Measurements from ENCODE around the gene HBA1.
"Not testable (repeated sequence)": the region's sequence is repeated elsewhere in the genome, so short reads cannot be mapped to it uniquely, and the experiment has no call there.

GRCh38 chr16:172374-172941 is 4.0 kb upstream of the HBA1 start, which contains the start of gene HBA2:
- TF ChIP-seq POLR2AphosphoS5 (IDR thresholded peaks at IDR 0.05; ENCODE audit: insufficient read depth, low read depth, low read length); CTCF (IDR thresholded peaks at IDR 0.05; ENCODE audit: extremely low read depth in 1 of 2, insufficient read depth in 1 of 2, low read depth in 1 of 2, low read length in 2 of 2); POLR2A (IDR thresholded peaks at IDR 0.05; ENCODE audit: low read depth, low read length); FOS (IDR thresholded peaks at IDR 0.05; ENCODE audit: borderline replicate concordance, insufficient read depth, low read length); JUN (IDR thresholded peaks at IDR 0.05; ENCODE audit: borderline replicate concordance, insufficient read depth, insufficient read length, low read depth); EZH2 (IDR thresholded peaks at IDR 0.05; ENCODE audit: borderline replicate concordance, low read depth, low read length, severe bottlenecking); MAX (IDR thresholded peaks at IDR 0.05; ENCODE audit: insufficient read depth, insufficient read length); MYC (IDR thresholded peaks at IDR 0.05; ENCODE audit: low read depth, low read length): not testable (repeated sequence)

Measured in endothelial cell of umbilical vein (primary cell).